CD4-positive, alpha-beta T cell treated with Interleukin-17A for 1 hour (primary cell): ENCODE measurements around the gene NACC2.

Source experiments
- DNase-seq: peaks from one replicate; pipeline ENCODE4 v3.0.0-alpha.2; 2020

NACC2 gene

DNA sequence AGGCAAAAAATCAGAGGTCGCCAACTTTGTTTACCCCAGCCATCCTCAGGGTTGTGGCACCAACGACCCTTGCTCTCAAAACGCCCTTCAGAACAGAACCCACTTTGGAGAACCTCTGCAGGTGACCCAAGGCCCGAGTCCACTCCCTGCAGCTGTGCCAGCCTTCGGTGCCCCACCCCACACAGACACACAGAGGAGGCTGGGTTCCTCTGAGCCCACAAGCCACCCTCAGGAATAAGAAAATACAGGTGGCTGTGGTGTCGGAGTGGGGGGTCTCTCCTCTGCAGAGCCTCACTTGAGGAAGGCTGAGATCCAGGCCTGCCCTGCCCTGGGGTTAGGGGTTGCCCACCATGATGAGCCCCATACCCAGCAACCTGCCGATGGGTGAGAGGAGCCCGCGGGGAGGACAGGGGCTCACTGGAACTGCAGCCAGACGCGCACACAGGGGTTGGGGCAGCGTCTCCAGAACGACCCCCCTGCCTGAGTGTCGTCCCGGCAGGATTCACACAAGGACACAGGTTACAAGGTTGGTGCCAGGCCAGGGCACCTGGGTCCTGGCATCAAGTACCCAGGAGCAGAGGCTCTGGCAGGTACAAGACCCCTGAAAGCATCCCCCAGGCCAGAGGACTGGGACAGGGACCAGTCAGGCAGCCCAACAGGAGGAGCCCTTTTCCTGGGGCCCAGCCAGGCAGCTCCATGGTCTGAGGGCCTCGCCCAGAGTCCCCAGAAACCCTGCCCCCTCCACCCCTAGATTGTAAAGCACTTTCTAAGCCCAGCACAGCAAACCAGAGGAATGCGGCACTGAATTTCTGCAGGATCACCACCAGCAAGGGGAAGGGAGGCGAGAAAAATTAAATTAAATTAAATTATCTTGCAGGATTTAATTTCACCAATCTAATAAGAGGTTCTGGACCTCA lies 40.0 kb downstream of the NACC2 start:
- DNase-seq = no peak

DNA sequence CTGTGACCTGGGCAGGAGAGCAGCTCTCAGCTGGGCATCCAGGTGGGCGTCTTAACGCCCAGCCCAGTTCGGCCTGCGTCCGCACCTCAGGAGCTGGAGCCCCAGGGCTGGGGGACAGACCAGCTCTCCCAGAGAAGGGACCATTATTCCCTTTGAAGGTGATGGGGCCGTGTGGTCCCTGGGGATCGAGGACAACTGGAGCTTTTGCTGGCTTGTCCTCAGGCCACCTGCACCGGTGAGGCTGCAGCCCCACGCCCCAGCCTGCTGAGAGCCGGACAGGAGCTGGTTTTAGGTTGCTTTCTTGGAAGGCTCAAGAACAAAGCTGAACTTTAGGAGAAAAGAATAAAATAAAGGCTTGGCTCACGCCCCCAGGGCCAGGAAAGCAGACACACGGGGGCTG lies 40.9 kb downstream of the NACC2 start:
- no peak for DNase-seq

DNA sequence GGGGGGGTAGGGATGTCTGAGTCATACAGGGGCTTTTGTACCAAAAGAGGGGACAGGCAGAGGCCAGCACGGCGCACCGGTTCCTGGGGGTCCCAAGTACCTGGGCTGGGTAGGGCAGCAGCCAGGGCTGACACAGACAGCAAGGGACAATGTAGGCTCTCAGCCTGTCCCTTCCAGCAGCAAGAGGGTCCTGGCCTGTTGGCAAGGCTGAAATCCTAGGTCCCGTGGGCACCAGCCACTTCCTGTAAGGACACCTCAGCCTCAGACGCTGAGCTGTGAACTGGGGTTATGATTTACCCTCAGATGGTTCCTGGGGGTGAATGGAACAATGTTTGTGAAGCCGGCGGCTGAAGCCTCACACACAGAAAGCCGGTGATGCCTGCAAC lies 41.3 kb downstream of the NACC2 start:
- no peak for DNase-seq

DNA sequence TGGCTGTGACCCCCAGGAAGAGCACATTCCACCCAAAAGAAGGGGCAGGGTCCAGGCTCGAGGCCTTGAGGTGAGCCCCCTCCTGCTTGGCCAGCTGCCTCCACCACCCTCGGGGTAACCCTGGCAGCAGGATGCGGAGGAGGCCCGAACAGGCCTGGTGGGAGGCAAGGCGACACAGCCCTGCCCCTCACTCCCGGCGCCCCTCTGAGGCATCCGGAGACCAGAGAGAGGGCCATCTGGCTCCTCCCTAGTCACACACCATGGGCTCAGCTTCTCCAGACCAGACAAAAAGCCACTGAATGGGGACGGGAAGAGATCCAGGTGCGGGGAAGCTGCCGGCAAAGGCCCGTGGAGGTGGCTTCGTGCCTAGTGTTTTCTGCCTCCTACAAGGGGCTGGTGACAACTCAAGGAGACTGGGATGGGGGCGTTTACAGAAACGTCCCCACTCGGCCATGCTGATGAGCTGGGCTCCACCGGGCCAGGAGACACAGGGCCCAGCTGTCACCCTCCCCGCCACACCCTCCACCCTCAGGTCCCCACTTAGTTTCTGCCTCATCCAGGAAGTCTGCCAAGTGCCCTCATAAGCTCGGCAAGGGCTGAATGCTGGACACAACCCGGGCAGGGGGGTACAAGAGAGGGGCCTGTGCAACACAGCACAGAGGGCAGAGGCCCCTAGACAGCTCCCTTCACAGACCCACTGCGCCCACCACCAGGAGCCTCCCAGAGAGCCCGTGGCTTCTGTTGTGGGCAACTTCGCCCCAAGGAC lies 41.9 kb downstream of the NACC2 start:
- DNase-seq = no peak

DNA sequence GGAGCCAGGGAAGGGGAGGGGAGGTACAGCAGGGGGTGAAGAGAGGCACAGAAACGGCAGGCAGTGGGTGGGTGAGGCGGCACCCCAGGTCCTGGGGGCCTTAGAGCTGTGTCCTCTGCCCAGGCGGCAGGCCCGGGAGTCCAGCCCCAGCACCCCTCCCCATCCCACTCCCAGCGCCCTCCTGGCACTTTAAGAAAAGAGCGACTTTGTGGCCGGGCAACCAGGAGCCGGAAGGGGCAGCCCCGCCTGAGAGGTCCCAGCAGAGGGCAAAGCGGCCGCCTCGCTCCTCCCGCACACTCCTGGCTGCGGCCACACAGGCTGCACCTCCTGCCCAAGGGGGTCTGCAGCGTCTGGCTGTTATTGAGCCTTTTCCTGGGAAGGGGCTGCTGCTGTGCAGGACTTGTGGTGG lies 42.6 kb downstream of the NACC2 start:
- DNase-seq = no peak

DNA sequence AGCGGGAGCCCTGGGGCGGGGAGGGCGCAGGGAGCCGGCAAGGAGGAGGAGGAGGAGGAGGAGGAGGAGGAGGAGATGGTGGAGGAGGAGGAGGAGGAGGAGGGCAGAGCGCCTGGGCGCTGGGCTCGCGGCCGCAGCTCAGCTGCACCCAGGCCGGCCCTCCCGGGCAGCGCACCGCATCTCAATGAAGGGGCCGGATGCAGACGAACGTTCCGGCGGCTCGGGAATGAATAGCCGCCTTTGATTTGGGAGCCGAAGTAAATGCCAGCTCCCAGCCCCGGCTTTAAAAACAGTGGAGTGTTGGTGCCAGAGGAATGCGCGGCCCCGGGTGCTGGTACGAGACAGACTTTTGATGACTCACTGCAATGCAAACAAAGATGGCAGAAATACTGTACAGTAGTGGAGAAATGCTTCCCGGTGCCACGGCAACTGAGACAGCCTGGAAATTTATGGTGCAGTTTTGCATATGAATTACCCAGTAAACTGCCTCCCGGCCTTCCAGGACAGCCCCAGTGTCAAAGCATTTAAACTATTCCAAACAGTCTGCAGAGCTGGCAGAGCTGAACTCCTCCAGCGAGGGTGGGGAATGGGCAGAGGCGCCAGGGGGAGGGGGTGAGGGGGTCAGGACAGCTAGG lies 43.1 kb downstream of the NACC2 start:
- peak; percentile 2 for DNase-seq

DNA sequence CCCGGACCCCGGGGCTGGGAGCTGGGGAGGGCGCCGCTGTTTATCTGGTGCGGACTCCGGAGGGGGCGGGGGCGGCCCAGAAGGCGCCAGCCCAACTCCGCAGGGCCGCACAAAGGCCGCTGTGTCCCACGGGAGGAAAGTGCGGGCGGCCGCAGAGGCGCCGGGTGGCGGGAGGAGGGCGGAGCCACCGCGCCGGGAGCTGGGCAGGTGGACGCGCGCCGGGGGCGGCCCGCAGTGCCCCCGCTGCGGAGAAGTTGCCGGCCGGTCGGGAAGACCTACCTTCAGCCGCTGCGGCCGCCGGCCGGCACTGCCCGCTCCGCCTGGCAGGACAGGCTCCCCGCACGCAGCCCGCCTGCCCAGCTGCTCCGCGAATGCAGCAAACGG lies 43.6 kb downstream of the NACC2 start:
- no peak for DNase-seq

DNA sequence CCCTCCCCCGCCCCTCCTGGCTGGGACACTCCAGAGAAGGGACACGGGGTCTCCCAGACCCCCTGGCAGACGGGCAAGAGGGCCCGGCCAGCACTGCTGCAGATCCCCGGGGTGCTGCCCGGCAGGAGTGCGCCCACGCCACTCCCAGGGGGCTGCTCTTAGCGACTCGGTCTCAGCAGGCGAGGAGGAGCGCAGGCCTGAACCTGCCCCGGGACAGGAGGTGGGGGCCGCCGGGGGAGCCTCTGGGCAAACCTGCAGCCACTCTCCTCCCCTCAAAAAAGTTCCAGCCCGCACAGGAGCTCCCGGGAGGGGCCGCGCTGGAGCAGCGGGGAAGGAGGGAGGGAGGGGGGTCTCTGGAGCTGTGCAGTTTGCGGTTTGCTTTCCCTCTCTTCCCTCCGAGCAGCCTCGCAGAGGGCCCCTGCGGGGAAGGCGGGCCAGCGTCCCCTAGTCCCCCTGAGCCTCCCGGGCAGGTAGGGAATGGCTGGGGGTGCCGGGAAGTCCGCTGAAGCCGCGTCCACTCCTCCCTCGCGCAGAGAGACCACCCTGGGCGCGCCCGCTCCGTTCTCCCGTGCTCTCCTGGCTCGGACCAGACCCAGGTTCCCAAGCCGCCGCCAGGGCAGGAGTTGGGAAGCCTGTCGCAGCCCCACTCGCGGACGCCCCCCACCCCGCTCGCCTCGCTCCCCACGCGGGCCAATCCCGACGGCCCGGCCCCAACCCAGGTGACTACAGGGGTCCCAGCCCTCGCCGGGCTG lies 44.2 kb downstream of the NACC2 start:
- DNase-seq = no peak

DNA sequence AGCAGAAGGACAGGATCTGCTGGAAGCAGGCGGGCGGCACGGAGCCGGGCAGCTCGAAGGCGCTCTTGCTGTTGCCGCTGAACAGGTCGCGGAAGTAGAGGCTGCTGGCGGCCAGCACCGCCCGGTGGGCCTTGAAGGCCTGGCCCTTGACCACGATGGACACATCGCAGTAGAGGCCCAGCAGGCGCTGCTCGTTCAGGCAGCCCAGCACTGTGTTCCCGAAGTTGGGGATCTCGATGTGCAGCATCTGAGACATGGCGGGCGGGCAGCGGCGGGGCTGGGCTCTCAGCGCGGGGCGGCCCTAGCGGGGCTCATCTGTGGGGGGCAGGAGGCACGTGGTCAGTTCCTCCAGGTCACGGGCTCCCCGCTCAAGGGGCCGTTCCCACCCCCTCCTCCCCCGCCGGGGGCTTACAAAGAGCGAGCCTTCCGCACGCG lies 44.8 kb downstream of the NACC2 start:
- no peak for DNase-seq

DNA sequence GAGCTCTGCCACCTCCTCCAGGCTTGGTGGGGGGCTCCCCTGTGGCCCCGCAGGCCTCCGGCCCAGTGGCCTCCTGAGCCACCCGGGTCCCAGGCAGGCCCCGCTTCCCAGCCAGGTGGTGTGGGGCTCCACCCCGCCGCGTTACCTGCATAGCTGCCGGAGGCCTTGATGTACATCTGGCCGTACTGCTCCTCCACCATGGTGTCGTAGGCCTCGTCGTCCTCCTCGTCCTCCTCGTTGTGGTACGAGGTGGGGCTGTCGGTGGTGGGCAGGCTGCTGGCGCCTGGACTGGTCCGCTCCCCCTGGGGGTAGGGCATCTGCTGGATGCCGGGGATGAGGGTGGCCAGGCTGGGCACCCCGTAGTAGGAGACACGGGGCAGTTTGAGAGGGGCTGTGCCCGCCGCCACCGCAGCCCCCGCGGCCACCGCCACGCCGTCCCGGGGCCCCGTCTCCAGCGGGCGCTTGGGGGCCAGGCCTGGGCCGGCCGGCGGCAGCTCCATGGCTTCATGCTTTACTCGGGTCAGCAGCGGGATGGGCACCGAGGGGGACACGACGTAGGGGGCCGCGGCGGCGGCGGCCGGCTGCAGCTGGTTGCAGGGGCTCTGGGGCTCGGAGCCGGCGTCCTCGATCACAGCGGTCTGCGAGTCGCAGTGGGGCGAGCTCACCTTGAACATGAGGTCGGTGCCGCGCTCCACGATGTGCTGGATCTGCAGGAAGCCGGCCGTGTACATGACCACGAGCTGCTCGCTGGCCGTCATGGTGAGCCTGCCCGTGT lies 45.4 kb downstream of the NACC2 start:
- DNase-seq = no peak

DNA sequence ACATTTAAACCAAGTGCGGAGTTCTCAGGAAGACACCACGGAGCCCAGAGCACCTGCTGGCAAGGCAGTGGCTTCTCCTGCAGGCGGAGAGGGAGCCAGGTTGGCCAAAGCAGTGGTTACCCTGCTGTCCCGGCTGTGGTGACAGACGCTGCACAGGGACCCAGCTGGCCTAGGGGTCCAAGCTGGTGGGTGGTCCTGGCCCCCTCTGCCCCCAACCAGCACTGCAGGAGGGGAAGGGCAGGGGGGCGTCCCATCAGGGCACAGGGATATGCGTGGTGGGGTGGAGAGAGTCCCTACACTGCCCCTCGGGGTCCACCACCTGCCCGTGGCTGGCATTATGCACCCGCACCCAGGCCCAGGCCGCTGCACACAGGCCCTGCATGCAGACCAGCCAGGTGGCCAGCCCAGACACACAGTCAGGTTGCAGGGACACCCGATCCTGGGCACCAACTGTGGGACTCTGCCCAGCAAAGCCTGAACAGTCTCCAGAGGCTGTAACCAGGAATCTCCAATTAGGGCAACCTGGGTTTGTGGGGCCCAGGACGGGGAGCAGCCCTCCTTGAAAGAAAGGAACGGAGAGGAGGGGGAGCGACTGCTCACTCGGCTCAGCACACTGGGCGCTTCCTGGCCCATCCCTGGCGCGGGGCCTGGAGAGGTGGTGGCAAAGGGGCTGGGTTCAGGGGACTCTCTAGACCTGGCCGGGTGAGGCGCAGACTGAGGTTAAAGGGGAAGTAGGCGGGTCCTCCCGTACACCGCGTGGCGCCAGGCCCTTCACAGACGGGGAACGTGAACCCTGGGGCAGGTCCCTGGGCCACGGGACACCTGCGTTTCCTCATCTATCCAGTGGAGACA lies 46.3 kb downstream of the NACC2 start:
- peak; percentile 4 for DNase-seq

DNA sequence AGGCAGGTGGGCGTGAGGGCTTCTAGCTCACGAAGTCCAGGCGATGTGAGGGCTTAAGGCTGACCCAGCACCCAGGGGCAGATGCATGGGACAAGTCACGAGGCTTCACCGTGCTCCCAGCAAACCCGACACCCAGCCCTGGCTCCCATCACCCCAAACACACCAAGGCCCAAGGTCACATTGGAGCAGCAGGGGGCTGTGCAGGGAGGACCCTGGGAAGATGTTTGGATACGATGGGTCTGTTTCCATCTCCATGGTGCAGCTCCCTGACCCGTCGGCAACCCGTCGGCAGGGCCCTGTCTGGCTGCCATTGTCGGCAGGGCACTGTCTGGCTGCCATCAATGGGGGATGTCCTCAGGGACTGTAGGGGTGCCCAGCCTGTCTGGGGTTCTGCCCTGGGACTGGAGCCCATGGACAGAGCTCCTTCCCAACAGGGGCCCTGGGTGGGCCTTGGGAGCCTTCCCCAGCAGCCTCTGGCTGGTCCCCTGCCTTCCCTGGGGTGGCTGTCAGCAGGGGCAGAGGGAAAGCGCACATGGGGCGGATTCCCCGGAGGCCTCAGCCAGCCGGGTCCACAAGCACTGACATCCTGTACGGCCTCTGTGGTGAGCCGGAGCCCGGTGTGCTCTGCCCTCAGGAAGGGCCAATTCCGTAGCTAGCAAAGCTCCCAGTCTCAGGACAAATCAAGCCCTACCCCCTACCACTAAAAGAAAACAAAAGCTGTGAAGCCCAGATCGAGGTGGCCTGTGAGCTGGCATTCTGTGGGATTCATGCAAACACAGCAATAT lies 47.1 kb downstream of the NACC2 start:
- DNase-seq = no peak

DNA sequence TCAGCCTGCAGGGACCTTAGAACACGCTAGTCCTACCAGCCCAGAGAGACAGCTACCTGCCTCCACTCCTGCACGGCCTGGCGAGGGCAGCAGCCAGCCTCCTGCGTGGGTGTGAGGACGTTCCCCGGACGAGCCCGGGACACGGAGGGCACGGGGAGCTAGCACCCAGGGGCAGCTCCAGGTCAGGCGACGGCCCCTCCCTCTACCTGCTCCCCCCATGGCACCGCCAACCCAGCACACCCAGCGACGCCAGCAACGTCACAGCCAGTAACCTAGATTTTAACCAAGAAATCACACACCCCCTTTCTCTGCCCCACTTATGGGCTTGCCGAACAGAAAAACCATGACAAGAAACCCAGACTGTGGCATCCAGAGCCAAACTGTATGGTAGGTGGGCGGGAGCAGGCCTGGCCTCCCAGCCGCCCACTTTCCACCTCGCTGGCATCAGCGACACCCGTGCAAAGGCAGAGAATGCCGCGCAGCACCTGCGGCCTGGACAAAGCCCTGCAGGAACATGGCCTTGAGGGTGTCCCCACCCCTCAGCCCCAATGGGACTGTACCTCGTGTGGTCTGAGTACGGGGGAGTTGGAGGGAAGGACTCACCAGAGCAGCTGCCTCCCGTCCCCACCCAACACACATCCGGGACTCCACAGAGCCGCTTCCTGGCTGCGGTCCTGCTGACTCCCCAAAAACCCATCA lies 47.9 kb downstream of the NACC2 start:
- DNase-seq = no peak

DNA sequence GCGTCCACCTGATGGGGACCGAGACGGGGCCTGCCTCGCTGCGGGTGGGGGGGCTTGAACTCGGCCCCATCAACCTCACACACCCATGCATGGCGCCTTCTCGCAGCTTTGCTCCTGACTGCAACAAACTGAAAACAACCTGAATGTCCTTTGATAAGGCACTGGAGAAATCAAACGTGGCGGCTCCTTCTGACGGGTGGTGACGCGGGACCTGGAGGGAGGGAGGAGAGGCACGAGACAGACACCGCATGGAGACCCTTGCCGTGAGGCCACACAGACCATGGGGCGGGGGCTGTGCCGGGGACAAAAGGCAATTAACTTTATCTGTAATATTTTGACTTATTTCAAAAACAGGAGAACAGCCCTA lies 48.6 kb downstream of the NACC2 start:
- no peak for DNase-seq

DNA sequence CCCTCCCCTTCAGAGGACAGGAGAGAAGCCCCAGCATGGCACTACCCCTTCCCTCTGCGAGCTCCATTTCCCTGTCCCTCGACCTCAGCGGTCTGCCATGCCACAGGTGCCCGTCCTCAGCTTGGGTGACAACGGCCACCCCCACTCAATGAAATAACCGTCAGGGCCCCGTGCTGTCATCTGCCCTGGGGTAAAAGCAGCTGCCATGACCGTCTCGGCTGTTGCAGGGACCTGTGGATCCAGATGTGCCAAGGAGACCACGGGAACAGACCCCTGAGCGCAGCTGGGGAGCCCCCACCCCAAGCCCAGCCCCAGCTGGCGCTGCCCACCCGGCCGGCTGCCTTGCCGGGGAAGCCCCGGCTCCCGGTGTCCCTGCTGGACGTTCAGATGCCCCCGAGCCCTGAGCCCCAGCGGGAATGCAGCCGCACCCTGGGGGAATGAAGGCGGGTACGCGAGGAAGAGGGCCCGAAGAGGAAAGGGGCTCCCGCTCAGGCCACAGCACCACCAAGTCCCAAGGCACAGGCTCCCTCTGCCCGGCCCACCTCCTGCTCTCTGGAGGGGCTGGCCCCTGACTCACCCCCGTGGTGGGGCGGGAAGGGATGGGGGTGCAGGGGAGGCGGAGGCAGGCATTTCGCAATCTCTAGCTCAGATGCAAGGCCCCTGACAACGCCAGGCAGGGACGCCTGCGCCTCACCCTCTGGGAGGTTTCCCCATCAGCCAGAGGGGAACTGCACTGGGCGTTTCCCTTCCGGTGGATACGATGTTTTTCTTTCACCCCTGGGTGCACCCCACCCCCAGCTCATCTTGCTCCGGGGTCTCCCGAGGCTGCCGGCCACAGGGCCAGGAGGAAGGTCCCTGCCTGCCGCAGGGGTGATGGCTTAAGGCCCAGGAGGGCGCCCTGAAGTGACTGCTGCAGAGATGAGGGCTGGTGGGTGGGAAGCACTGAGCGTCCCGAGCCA lies 49.2 kb downstream of the NACC2 start:
- peak; percentile 8 for DNase-seq

DNA sequence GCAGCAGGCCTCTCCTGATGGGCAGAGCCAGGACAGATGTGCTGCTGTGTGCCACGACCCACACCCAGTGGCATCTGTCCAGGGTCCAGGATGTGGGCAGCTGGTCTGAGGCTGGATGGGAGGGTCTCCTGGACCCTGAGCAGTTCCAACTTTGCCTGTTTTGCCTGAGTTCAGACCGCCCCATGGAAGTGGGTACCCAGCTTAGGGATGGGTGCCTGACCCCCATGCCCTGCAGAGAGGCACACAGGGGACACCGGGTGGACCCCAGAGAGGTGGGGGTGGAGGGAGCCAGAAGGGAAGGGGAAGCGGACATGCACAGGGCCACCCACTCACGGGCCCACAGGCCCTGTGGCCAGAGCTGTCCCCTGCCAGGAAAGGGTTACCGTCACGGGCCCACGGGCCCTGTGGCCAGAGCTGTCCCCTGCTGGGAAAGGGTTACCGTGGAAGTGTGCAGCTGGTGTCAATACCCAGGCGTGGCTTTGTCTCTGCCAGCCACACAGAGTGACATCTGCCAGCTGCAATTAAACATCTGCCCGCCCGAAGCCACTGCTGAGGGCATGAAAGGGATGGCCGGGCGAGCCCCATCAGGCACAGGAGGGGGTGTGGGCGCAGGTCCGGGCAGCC lies 50.0 kb downstream of the NACC2 start:
- no peak for DNase-seq

DNA sequence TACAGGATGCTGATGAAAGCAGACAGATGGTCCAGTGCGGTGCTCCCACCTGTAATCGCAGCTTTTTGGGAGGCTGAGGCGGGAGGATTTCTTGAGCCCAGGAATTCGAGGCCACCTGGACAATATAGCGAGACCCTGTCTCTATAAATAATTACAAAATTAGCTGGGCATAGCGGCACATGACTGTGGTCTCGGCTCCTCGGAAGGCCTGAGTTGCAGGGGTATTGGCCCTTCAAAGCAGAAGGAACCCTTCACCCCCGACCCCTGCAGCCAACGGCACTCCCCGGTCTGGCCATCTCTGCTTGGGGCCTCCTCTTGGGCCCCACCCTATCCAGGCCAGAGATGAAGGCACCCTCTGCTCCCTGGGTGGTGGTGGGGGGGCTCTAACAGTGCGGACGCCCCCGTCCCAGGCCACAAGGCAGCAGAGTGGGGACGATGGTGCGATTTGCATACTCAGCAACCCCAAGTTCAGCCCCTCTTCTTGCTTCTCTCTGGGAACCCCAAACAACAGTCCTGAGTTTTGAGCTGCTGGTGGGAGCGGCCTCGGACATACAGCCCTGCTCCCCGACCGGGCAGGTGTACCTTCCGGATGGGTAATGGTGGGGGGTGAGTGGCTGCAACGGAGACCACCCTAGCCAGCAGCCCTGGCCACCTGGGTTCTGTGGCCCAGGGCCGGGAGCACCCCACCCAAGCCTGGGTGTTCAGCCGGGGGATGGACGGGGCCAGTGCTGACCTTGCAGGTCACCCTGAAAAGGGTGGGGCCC lies 50.7 kb downstream of the NACC2 start:
- no peak for DNase-seq
